ENCODE data around the gene EPS8.

The EPS8 gene

GRCh38 chr12:15596174-15596573 lies 193.0 kb downstream of the EPS8 start:
- H3K4me3 ChIP-seq (replicated peaks; ENCODE audit: low read depth, low read length): no peak overlapping the region
- H3K27me3 ChIP-seq (replicated peaks; ENCODE audit: control insufficient read depth, insufficient read depth, low read length): no peaks in the 10 kb centered on the region; the same call in 1 of the 2 replicates
- no peak for TF ChIP-seq CTCF (IDR thresholded peaks at IDR 0.05; ENCODE audit: insufficient read depth, low read length, poor library complexity, severe bottlenecking)
- no peak for DNase-seq (ENCODE audit: extremely low read depth, insufficient read length)
- H3K36me3 ChIP-seq (ENCODE audit: control insufficient read depth, insufficient read depth, low read length): no peaks in the 10 kb centered on the region

- no peak overlapping the region for H3K4me3 ChIP-seq (replicated peaks; ENCODE audit: low read depth, low read length)
- H3K27me3 ChIP-seq (replicated peaks; ENCODE audit: control insufficient read depth, insufficient read depth, low read length): no peaks in the 10 kb centered on the region; the same call in 1 of the 2 replicates
- TF ChIP-seq CTCF (IDR thresholded peaks at IDR 0.05; ENCODE audit: insufficient read depth, low read length, poor library complexity, severe bottlenecking): no peak
- DNase-seq (ENCODE audit: extremely low read depth, insufficient read length): no peak
- H3K36me3 ChIP-seq (ENCODE audit: control insufficient read depth, insufficient read depth, low read length): no peaks in the 10 kb centered on the region
Measured at GRCh38 chr12:15592934-15593333, 196.3 kb downstream of the EPS8 start.

- no peak for DNase-seq (ENCODE audit: extremely low read depth, insufficient read length)
- TF ChIP-seq CTCF (IDR thresholded peaks at IDR 0.05; ENCODE audit: insufficient read depth, low read length, poor library complexity, severe bottlenecking): no peak
- no peak overlapping the region for H3K4me3 ChIP-seq (replicated peaks; ENCODE audit: low read depth, low read length)
- no peaks in the 10 kb centered on the region; the same call in 1 of the 2 replicates for H3K27me3 ChIP-seq (replicated peaks; ENCODE audit: control insufficient read depth, insufficient read depth, low read length)
- no peaks in the 10 kb centered on the region for H3K36me3 ChIP-seq (ENCODE audit: control insufficient read depth, insufficient read depth, low read length)
Measured at GRCh38 chr12:15591811-15592210, 197.4 kb downstream of the EPS8 start.

GRCh38 chr12:15590180-15590826 lies 198.9 kb downstream of the EPS8 start:
- TF ChIP-seq CTCF (IDR thresholded peaks at IDR 0.05; ENCODE audit: insufficient read depth, low read length, poor library complexity, severe bottlenecking): peak; percentile 72
- no peaks in the 10 kb centered on the region for H3K36me3 ChIP-seq (ENCODE audit: control insufficient read depth, insufficient read depth, low read length)
- no peak overlapping the region for H3K4me3 ChIP-seq (replicated peaks; ENCODE audit: low read depth, low read length)
- peak; percentile 22 for DNase-seq (ENCODE audit: extremely low read depth, insufficient read length)
- no peaks in the 10 kb centered on the region for H3K27me3 ChIP-seq (replicated peaks; ENCODE audit: control insufficient read depth, insufficient read depth, low read length)

GRCh38 chr12:15589328-15590032 lies 199.7 kb downstream of the EPS8 start:
- H3K36me3 ChIP-seq (ENCODE audit: control insufficient read depth, insufficient read depth, low read length): no peaks in the 10 kb centered on the region
- DNase-seq (ENCODE audit: extremely low read depth, insufficient read length): no peak
- no peaks in the 10 kb centered on the region for H3K27me3 ChIP-seq (replicated peaks; ENCODE audit: control insufficient read depth, insufficient read depth, low read length)
- TF ChIP-seq CTCF (IDR thresholded peaks at IDR 0.05; ENCODE audit: insufficient read depth, low read length, poor library complexity, severe bottlenecking): no peak
- H3K4me3 ChIP-seq (replicated peaks; ENCODE audit: low read depth, low read length): no peak overlapping the region
